SK-N-MC (cell line): ENCODE data around the gene STRIP2.

Experiments
- EZH2 ChIP-seq: fragments of 200-600 bp; sonication (generic); IDR thresholded peaks from one replicate; pipeline ENCODE4 v1.6.1; 2017; ENCODE audit warnings: antibody characterized with exemption
- FOXP2 ChIP-seq: optimal IDR thresholded peaks from 2 replicates; pipeline ENCODE3; 2011; ENCODE audit warnings: mild to moderate bottlenecking, moderate library complexity; ENCODE audit not compliant: insufficient read depth; ENCODE audit errors: extremely low read length, control extremely low read depth
- POLR2AphosphoS5 ChIP-seq: IDR thresholded peaks from 2 replicates; pipeline ENCODE4 v1.6.1; 2012; ENCODE audit warnings: mild to moderate bottlenecking, low read depth, low read length, borderline replicate concordance

DNA sequence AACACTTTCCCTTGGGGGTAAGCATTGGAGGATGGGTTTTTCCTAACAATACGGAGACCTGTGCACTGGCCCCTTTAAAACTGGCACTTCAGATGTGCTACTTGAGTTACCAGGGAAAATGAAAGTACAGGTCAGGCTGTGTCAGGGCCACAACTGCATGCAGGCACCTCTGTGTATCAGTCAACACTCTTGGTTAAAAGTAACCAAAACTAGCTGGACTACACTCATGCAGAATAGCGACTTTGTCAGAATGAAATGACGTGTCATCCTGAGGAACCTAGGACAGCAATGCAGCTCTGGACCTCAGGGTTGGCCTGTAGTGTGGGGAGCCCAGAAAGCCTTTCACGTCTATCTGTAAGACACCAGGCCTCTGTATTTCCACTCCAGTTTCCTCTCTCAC lies 34.3 kb downstream of the STRIP2 start:
- no peak for TF ChIP-seq EZH2
- TF ChIP-seq POLR2AphosphoS5: no peak
- TF ChIP-seq FOXP2: no peak
